ENCODE measurements around the gene C20orf204. TPM values are rescaled to one million over a fixed set of nuclear protein-coding genes. Genes with fewer than 3 reads are reported as not detected.
A peak's percentile ranks its signal among the peaks of the same experiment; 100 is the strongest.

Gene C20orf204
- total RNA-seq, 4 donors from 2014 or later, result 0.40 to 1.6 (median 0.58) TPM; not detected in 1

- peak; percentile 47 for ATAC-seq
Observed at GRCh38 chr20:64033981-64034493, 1.9 kb upstream of the C20orf204 start.

GRCh38 chr20:64035066-64035932, 683 bp upstream of the C20orf204 start:
- peaks cover 0 to 57% of the 10 kb centered on the region in 2 donors for H3K36me3 ChIP-seq
- peaks cover 50% of the 10 kb centered on the region for H3K27me3 ChIP-seq
- ATAC-seq, result no peak
- H3K4me1 ChIP-seq, result peaks cover 0 to 31% (median 15%) of the 10 kb centered on the region in 3 donors
- WGBS, 2 donors (ENCODE audit: low coverage in 1 of 2), result 62 to 73% methylated on average over 2 to 6 of the region's 17 CpGs
- no peak overlapping the region for H3K4me3 ChIP-seq
- TF ChIP-seq CTCF (IDR thresholded peaks at IDR 0.05), result no peak
- no peak overlapping the region for H3K27ac ChIP-seq
- no peaks in the 10 kb centered on the region for H3K9me3 ChIP-seq

More at GRCh38 chr20:64033981-64034493, 1.9 kb upstream of the C20orf204 start:
- no peak overlapping the region for H3K27ac ChIP-seq
- TF ChIP-seq POLR2A (IDR thresholded peaks at IDR 0.05), result no peak
- TF ChIP-seq EP300 (IDR thresholded peaks at IDR 0.05), result no peak
- no peak for TF ChIP-seq POLR2AphosphoS5 (IDR thresholded peaks at IDR 0.05)
- peaks cover 0 to 18% (median 11%) of the 10 kb centered on the region in 3 donors for H3K4me1 ChIP-seq
- peaks cover 0 to 70% of the 10 kb centered on the region in 2 donors for H3K36me3 ChIP-seq
- no CpG with 5 or more reads among the region's 11 CpGs for WGBS, 2 donors (ENCODE audit: low coverage in 1 of 2)
- no peaks in the 10 kb centered on the region for H3K9me3 ChIP-seq
- H3K4me3 ChIP-seq, result no peak overlapping the region
- H3K27me3 ChIP-seq, result peaks cover 37% of the 10 kb centered on the region

GRCh38 chr20:64036346-64037198, 590 bp downstream of the C20orf204 start:
- ATAC-seq, result no peak
- no peak for TF ChIP-seq POLR2A (IDR thresholded peaks at IDR 0.05)
- no peak for TF ChIP-seq POLR2AphosphoS5 (IDR thresholded peaks at IDR 0.05)
- TF ChIP-seq CTCF (IDR thresholded peaks at IDR 0.05), result no peak
- no peak for TF ChIP-seq EP300 (IDR thresholded peaks at IDR 0.05)
- Histone ChIP-seq H3K9me3 (no peaks in the 10 kb centered on the region), H3K27ac (no peak overlapping the region), H3K4me3 (no peak overlapping the region), H3K4me1 (peaks cover 0 to 44% (median 22%) of the 10 kb centered on the region in 3 donors), H3K27me3 (peaks cover 63% of the 10 kb centered on the region), H3K36me3 (peaks cover 0 to 44% of the 10 kb centered on the region in 2 donors)
- no CpG with 5 or more reads among the region's 17 CpGs for WGBS, 2 donors (ENCODE audit: low coverage in 1 of 2)

GRCh38 chr20:64037199-64037497, 1.2 kb downstream of the C20orf204 start:
- no peak overlapping the region for H3K27ac ChIP-seq
- WGBS, 2 donors (ENCODE audit: low coverage in 1 of 2), result no CpG with 5 or more reads among the region's 3 CpGs
- no peaks in the 10 kb centered on the region for H3K9me3 ChIP-seq
- TF ChIP-seq EP300 (IDR thresholded peaks at IDR 0.05) (no peak), POLR2AphosphoS5 (IDR thresholded peaks at IDR 0.05) (no peak), POLR2A (IDR thresholded peaks at IDR 0.05) (no peak), CTCF (IDR thresholded peaks at IDR 0.05) (no peak)
- ATAC-seq, result no peak
- H3K27me3 ChIP-seq, result peaks cover 68% of the 10 kb centered on the region
- H3K4me1 ChIP-seq, result peaks cover 0 to 49% (median 27%) of the 10 kb centered on the region in 3 donors
- peaks cover 0 to 39% of the 10 kb centered on the region in 2 donors for H3K36me3 ChIP-seq
- no peak overlapping the region for H3K4me3 ChIP-seq

- no peaks in the 10 kb centered on the region for H3K9me3 ChIP-seq
- TF ChIP-seq POLR2A (IDR thresholded peaks at IDR 0.05) (no peak), POLR2AphosphoS5 (IDR thresholded peaks at IDR 0.05) (no peak), EP300 (IDR thresholded peaks at IDR 0.05) (no peak), CTCF (IDR thresholded peaks at IDR 0.05) (no peak)
- peaks cover 73% of the 10 kb centered on the region for H3K27me3 ChIP-seq
- peak overlapping the region in 1 of 2 donors; percentile 51 for H3K4me3 ChIP-seq
- peaks cover 0 to 34% of the 10 kb centered on the region in 2 donors for H3K36me3 ChIP-seq
- peaks cover 0 to 54% (median 27%) of the 10 kb centered on the region in 3 donors for H3K4me1 ChIP-seq
- WGBS, 2 donors (ENCODE audit: low coverage in 1 of 2), result 9 to 23% methylated on average over 6 of the region's 36 CpGs
- no peak overlapping the region for H3K27ac ChIP-seq
- no peak for ATAC-seq
Observed at GRCh38 chr20:64037498-64038213, 1.7 kb downstream of the C20orf204 start.
